Gastroesophageal sphincter (tissue), 3 donors: Measurements from ENCODE around the gene COL25A1.

Experiments used
- POLR2A ChIP-seq, 2 donors: fragments of 450-650 bp; IDR thresholded peaks; one replicate each; pipeline ENCODE4 v1.6.1; 2017; ENCODE audit warnings: antibody characterized with exemption in 2 of 2, mild to moderate bottlenecking in 2 of 2, moderate library complexity in 1 of 2
- TF ChIP-seq, protein P1 (sequence below), 4 experiments: fragments of 200-600 bp in 2 of 4; fragments of 450-650 bp in 2 of 4; sonication (generic) in 1 of 4; IDR thresholded peaks; one replicate each; pipeline ENCODE4 v1.5.1; 2017 to 2019; ENCODE audit warnings: antibody characterized with exemption in 4 of 4, mild to moderate bottlenecking in 2 of 4, moderate library complexity in 2 of 4

DNA sequence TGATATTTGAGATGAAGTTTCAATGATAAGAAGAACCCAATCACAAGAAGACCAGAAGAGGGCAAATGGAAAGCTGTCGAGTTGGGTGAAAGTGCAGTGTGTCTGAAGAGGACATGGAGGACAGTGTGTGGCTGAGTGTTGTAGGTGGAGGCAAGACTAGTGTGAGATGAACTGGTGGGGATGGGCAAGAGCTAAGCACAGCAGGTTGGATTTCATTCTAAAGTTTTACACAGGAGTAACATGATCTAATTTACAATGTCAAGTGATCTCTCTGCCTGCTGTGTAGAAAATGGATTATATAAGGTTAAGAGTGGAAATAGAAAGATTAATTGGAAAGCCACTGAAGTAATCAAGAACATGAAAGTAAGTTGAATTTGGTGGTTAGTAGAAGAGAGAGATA lies 331.0 kb downstream of the COL25A1 start:
- TF ChIP-seq POLR2A (IDR thresholded peaks at IDR 0.05): no peak
- TF ChIP-seq, protein P1, sequence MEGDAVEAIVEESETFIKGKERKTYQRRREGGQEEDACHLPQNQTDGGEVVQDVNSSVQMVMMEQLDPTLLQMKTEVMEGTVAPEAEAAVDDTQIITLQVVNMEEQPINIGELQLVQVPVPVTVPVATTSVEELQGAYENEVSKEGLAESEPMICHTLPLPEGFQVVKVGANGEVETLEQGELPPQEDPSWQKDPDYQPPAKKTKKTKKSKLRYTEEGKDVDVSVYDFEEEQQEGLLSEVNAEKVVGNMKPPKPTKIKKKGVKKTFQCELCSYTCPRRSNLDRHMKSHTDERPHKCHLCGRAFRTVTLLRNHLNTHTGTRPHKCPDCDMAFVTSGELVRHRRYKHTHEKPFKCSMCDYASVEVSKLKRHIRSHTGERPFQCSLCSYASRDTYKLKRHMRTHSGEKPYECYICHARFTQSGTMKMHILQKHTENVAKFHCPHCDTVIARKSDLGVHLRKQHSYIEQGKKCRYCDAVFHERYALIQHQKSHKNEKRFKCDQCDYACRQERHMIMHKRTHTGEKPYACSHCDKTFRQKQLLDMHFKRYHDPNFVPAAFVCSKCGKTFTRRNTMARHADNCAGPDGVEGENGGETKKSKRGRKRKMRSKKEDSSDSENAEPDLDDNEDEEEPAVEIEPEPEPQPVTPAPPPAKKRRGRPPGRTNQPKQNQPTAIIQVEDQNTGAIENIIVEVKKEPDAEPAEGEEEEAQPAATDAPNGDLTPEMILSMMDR (IDR thresholded peaks at IDR 0.05): no peak
